ENCODE results near the gene CPXM2.

Gene CPXM2

DNA sequence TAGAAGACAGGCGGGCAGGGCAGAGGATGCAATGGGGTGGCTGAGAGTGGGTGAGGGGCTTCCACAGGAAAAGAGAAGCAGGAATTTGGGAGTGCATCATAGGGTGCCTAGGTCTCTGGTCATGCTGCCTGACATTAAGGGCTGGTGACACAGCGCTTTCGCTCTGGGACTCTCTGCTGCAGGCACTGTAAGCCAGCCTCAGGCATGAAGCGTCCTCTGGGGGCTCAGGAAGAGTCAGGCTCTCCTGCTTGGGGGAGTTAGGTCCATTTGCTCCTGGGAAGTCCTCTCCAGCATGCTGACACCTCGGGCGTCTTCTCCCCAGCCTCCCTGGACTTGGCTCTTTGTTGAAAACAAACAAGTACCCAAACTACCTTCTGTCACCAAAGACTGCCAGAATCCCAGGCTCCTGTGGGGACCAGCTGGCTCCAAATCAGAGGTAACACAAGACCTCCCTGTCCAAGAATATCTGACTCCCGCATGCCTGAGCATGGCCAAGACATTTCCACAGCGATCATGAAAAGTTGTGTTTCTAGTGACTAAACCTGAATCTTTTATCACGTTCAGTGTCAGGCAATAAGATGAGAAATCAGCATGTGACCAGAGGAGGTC is 170.1 kb downstream of the CPXM2 start:
- H3K4me1 ChIP-seq: no peaks in the 10 kb centered on the region
- H3K4me3 ChIP-seq: no peak overlapping the region
- DNase-seq (ENCODE audit: low spot score in 2 of 2): no peak
- H3K27me3 ChIP-seq (ENCODE audit: low read depth): no peaks in the 10 kb centered on the region
- in situ Hi-C loops (cut with MboI; ENCODE audit: low sequenced_read_pairs): no loop called here
- H3K36me3 ChIP-seq (replicated peaks): no peaks in the 10 kb centered on the region
- H3K9me3 ChIP-seq: no peaks in the 10 kb centered on the region

DNA sequence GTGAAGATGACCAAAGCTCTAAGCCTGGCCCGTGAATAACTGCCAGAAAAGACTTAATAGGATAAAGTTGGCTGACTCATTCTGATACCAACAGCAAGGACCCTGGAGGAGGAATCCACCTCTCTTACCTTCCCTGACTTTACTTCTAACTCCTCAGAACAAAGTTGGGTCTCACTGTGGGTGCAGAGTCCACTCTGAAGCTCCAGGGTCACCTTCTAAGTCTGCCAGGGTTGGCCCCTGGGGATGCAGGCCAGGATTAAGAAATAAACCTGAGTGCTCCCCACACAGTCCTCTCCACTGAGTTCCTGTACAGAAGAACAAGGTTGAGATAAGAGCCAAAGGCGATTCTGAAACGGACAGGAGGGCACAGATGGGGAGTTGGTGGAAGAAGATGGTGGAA is 171.1 kb downstream of the CPXM2 start:
- Histone ChIP-seq H3K27me3 (ENCODE audit: low read depth) (no peaks in the 10 kb centered on the region), H3K9me3 (no peaks in the 10 kb centered on the region), H3K36me3 (replicated peaks) (no peaks in the 10 kb centered on the region), H3K4me3 (no peak overlapping the region), H3K4me1 (no peaks in the 10 kb centered on the region)
- in situ Hi-C loops (cut with MboI; ENCODE audit: low sequenced_read_pairs): no loop called here
- no peak for DNase-seq (ENCODE audit: low spot score in 2 of 2)

DNA sequence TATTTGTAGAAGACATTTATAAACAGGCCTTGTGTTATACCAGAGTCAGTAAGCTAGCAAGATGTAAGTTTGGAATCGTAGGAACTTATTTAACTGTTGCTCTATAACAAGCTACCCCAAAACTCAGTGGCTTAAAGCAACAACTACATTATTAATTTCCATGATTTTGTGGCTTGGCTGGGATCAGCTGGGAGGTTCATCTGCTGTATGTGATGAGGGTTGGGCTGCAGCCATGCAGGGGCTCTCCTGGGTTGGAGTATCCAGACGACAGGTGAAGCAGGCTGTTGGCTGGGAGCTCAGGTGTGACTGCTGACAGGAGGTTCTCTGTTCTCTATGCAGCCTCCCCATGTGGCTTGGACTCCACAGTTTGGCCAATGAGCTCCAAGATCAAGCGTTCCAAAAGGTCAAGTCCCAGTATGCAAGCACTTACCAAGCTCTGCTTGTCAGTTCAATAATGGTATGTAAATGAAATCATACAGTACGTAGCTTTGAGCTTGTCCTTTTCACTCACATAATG is 173.0 kb downstream of the CPXM2 start:
- Histone ChIP-seq H3K27me3 (ENCODE audit: low read depth) (no peaks in the 10 kb centered on the region), H3K9me3 (no peaks in the 10 kb centered on the region), H3K4me3 (no peak overlapping the region), H3K4me1 (no peaks in the 10 kb centered on the region), H3K36me3 (replicated peaks) (no peaks in the 10 kb centered on the region)
- in situ Hi-C loops (cut with MboI; ENCODE audit: low sequenced_read_pairs): no loop called here
- no peak for DNase-seq (ENCODE audit: low spot score in 2 of 2)

GRCh38 chr10:123717336-123717735 is 174.3 kb downstream of the CPXM2 start:
- Histone ChIP-seq H3K4me1 (no peaks in the 10 kb centered on the region), H3K36me3 (replicated peaks) (no peaks in the 10 kb centered on the region), H3K9me3 (no peaks in the 10 kb centered on the region), H3K4me3 (no peak overlapping the region), H3K27me3 (ENCODE audit: low read depth) (no peaks in the 10 kb centered on the region)
- DNase-seq (ENCODE audit: low spot score in 2 of 2): no peak
- in situ Hi-C loops (cut with MboI; ENCODE audit: low sequenced_read_pairs): no loop called here

DNA sequence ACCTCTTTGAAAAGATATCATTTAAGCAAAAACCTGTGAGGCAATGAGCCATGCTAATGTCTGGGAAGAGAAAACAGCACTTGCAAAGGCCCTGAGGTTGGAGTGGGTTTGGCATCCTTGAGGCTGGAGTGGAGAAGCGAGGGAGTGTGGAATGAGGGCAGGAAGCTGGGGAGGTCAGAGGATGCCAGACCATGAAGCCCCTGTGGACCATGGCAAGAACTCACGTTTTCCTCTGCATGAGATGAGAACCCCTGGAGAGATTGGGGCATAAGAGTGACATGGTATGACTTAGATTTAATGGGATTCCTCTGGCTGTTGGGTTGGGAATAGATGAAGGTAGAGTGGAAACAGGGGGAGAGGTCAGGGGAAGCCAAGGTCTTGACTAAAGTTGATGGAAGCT is 176.1 kb downstream of the CPXM2 start:
- Histone ChIP-seq H3K36me3 (replicated peaks) (no peaks in the 10 kb centered on the region), H3K9me3 (no peaks in the 10 kb centered on the region), H3K27me3 (ENCODE audit: low read depth) (no peaks in the 10 kb centered on the region), H3K4me3 (no peak overlapping the region), H3K4me1 (no peaks in the 10 kb centered on the region)
- DNase-seq (ENCODE audit: low spot score in 2 of 2): no peak
- in situ Hi-C loops (cut with MboI; ENCODE audit: low sequenced_read_pairs): no loop called here

DNA sequence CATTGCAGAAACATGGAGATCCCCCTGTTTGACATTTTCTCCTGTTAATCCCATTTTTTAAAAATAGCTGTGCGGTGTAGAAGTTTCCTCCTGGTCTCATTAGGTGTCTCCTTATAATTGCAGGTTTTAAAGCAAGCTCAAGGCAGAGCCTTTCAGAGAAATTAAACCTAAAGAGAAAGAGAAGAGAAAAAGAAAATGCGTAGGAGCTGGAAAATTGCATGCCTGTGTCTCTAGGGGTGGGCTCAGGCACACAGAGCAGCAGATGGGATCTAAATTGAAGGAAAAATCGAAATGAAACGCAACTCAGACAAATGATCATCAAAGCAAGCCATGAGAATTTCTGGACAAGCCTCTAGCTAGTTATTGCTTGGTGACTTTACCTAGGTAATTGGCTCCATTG is 185.4 kb downstream of the CPXM2 start:
- Histone ChIP-seq H3K9me3 (no peaks in the 10 kb centered on the region), H3K36me3 (replicated peaks) (no peaks in the 10 kb centered on the region), H3K27me3 (ENCODE audit: low read depth) (no peaks in the 10 kb centered on the region), H3K4me3 (no peak overlapping the region), H3K4me1 (no peaks in the 10 kb centered on the region)
- in situ Hi-C loops (cut with MboI; ENCODE audit: low sequenced_read_pairs): no loop called here
- no peak for DNase-seq (ENCODE audit: low spot score in 2 of 2)

GRCh38 chr10:123704812-123705211 is 186.8 kb downstream of the CPXM2 start:
- H3K4me1 ChIP-seq: no peaks in the 10 kb centered on the region
- H3K27me3 ChIP-seq (ENCODE audit: low read depth): 0 out of 2 replicates have a peak, but pooled peaks cover 3% of the 10 kb centered on the region
- in situ Hi-C loops (cut with MboI; ENCODE audit: low sequenced_read_pairs): no loop called here
- no peak for DNase-seq (ENCODE audit: low spot score in 2 of 2)
- H3K36me3 ChIP-seq (replicated peaks): no peaks in the 10 kb centered on the region
- H3K4me3 ChIP-seq: no peak overlapping the region
- H3K9me3 ChIP-seq: no peaks in the 10 kb centered on the region

GRCh38 chr10:123704076-123704475 is 187.5 kb downstream of the CPXM2 start:
- Histone ChIP-seq H3K4me3 (no peak overlapping the region), H3K36me3 (replicated peaks) (no peaks in the 10 kb centered on the region), H3K9me3 (no peaks in the 10 kb centered on the region), H3K4me1 (no peaks in the 10 kb centered on the region), H3K27me3 (ENCODE audit: low read depth) (0 out of 2 replicates have a peak, but pooled peaks cover 3% of the 10 kb centered on the region)
- DNase-seq (ENCODE audit: low spot score in 2 of 2): no peak
- in situ Hi-C loops (cut with MboI; ENCODE audit: low sequenced_read_pairs): no loop called here

GRCh38 chr10:123703195-123703790 is 188.3 kb downstream of the CPXM2 start:
- Histone ChIP-seq H3K27me3 (ENCODE audit: low read depth) (0 out of 2 replicates have a peak, but pooled peaks cover 3% of the 10 kb centered on the region), H3K4me1 (no peaks in the 10 kb centered on the region), H3K4me3 (no peak overlapping the region), H3K9me3 (no peaks in the 10 kb centered on the region), H3K36me3 (replicated peaks) (no peaks in the 10 kb centered on the region)
- in situ Hi-C loops (cut with MboI; ENCODE audit: low sequenced_read_pairs): no loop called here
- no peak for DNase-seq (ENCODE audit: low spot score in 2 of 2)

Measured in HAP-1 (cell line).